Lower leg skin (tissue), 4 donors: Measurements from ENCODE around the gene ALG1. TPM values are rescaled to one million over a fixed set of nuclear protein-coding genes. Genes with fewer than 3 reads are reported as not detected.

Experiments used
- DNase-seq, 2 donors: peaks; one replicate each; pipeline ENCODE4 v3.0.0-alpha.2; 2019; ENCODE audit warnings: low spot score in 2 of 2
- H3K4me3 ChIP-seq: fragments of 200-600 bp; sonication (generic); 2 replicates; pipeline ENCODE4 v1.5.1; 2017; ENCODE audit warnings: mild to moderate bottlenecking, low read depth; ENCODE audit not compliant: poor library complexity, severe bottlenecking
- POLR2A ChIP-seq, 2 donors: fragments of 450-650 bp; IDR thresholded peaks; one replicate each; pipeline ENCODE4 v1.6.1; 2016 to 2017; ENCODE audit warnings: antibody characterized with exemption in 2 of 2, mild to moderate bottlenecking in 1 of 2, moderate library complexity in 1 of 2
- WGBS, 2 donors: methylation state at CpG; one replicate each; pipeline ENCODE4 v1.1.5; 2018; 5-methylcytosine and 5-hydroxymethylcytosine counted together
- intact Hi-C: fragments of 100-400 bp; cut with DNase I; formaldehyde crosslinking; loops from one replicate; pipeline ENCODE4 v1.15.0; 2023; ENCODE audit warnings: low total_unique reads
- total RNA-seq, 4 donors: library from RNA; depleted of rRNA; stranded (reverse); fragments of >200 nt; gene quantifications; one replicate each; pipeline ENCODE4 v1.1.0, GENCODE V29; 2016
- TF ChIP-seq, protein P1 (sequence below), 3 donors: fragments of 450-650 bp; IDR thresholded peaks; one replicate each; pipeline ENCODE4 v1.5.1; 2016; ENCODE audit warnings: antibody characterized with exemption in 3 of 3, mild to moderate bottlenecking in 3 of 3, moderate library complexity in 2 of 3

The ALG1 gene
- total RNA-seq, 4 donors from 2014 or later = 10.9 to 31.5 (median 17.0) TPM

- TF ChIP-seq, protein P1, sequence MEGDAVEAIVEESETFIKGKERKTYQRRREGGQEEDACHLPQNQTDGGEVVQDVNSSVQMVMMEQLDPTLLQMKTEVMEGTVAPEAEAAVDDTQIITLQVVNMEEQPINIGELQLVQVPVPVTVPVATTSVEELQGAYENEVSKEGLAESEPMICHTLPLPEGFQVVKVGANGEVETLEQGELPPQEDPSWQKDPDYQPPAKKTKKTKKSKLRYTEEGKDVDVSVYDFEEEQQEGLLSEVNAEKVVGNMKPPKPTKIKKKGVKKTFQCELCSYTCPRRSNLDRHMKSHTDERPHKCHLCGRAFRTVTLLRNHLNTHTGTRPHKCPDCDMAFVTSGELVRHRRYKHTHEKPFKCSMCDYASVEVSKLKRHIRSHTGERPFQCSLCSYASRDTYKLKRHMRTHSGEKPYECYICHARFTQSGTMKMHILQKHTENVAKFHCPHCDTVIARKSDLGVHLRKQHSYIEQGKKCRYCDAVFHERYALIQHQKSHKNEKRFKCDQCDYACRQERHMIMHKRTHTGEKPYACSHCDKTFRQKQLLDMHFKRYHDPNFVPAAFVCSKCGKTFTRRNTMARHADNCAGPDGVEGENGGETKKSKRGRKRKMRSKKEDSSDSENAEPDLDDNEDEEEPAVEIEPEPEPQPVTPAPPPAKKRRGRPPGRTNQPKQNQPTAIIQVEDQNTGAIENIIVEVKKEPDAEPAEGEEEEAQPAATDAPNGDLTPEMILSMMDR (IDR thresholded peaks at IDR 0.05) = no peak
- TF ChIP-seq POLR2A (IDR thresholded peaks at IDR 0.05) = no peak
- no peak for DNase-seq
- intact Hi-C loops = no loop called here
Observed at GRCh38 chr16:5056352-5056751, 15.3 kb upstream of the ALG1 start.

DNA sequence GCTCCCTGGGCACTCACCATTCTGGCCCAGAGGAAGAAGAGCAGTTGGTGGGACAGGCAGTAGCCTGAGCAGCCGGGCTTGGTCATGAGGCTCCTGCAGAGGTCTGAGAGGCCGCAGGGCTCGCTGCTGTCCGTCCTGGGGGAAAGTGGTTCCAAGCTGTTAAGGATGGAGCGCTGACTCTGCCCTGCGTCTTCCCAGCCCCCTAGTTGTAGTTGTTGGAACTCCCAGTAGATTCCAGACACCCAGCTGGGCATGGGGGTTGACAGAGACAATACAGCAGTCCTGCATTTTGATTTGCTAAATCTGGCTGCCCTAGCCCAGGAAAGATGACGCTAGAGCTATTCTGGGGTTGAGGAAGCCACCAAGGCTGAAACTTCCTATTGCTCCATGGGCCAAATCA is 13.2 kb upstream of the ALG1 start:
- 49 to 72% methylated on average over 4 to 7 of the region's 7 CpGs for WGBS, 2 donors
- no peak overlapping the region for H3K4me3 ChIP-seq
- no peak for TF ChIP-seq POLR2A (IDR thresholded peaks at IDR 0.05)
- TF ChIP-seq, protein P1 (IDR thresholded peaks at IDR 0.05) = no peak
- intact Hi-C loops = no loop called here
- DNase-seq = no peak

More at GRCh38 chr16:5056352-5056751, 15.3 kb upstream of the ALG1 start:
- 14 to 16% methylated on average over 9 to 11 of the region's 11 CpGs for WGBS, 2 donors
- no peak overlapping the region for H3K4me3 ChIP-seq

- TF ChIP-seq POLR2A (IDR thresholded peaks at IDR 0.05) = no peak
- TF ChIP-seq, protein P1 (IDR thresholded peaks at IDR 0.05) = no peak
- no peak overlapping the region for H3K4me3 ChIP-seq
- intact Hi-C loops = no loop called here
- WGBS, 2 donors = 79 to 87% methylated on average over 6 of the region's 6 CpGs
- DNase-seq = no peak
Observed at GRCh38 chr16:5059386-5060072, 12.1 kb upstream of the ALG1 start.

DNA sequence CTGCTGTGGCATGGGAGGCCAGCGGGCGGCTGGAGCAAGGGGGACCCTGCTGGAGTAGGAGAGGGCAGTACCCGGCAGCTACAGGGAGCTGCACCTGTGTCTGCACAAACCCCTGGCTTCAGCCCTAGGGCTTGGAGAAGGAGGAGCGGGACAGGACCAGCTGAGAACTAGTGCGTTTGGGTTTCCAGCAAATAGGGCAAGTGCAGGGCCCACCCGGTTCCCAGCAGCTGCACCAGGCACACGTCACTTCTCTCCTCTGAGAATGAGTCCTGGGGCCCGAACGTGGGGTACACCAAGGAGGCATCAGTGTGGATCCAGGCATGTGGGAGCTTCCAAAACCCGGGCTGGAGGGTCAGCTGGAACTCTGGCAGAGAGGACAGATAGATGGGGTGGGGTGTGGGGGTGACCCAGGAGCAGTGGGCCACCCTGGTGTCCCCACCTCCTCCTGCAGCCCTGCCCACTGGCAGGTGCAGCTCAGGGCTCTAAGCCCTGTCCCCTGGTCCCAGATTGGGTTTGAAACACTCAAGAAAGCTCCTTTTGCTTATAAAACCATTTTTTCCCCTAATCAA is 11.5 kb upstream of the ALG1 start:
- TF ChIP-seq POLR2A (IDR thresholded peaks at IDR 0.05) = no peak
- TF ChIP-seq, protein P1 (IDR thresholded peaks at IDR 0.05) = no peak
- intact Hi-C loops = no loop called here
- 75 to 77% methylated on average over 10 of the region's 10 CpGs for WGBS, 2 donors
- DNase-seq = no peak
- H3K4me3 ChIP-seq = no peak overlapping the region

- 75 to 81% methylated on average over 11 of the region's 11 CpGs for WGBS, 2 donors
- no peak overlapping the region for H3K4me3 ChIP-seq
- intact Hi-C loops = no loop called here
- DNase-seq = no peak
- TF ChIP-seq POLR2A (IDR thresholded peaks at IDR 0.05) = no peak
- TF ChIP-seq, protein P1 (IDR thresholded peaks at IDR 0.05) = no peak
Observed at GRCh38 chr16:5062051-5062450, 9.6 kb upstream of the ALG1 start.
